ENCODE data around the gene THAP7. TPM values are rescaled to one million over a fixed set of nuclear protein-coding genes. Genes with fewer than 3 reads are reported as not detected.

The THAP7 gene
- total RNA-seq, 1 experiment from 2014 or later, result 19.3 TPM

DNA sequence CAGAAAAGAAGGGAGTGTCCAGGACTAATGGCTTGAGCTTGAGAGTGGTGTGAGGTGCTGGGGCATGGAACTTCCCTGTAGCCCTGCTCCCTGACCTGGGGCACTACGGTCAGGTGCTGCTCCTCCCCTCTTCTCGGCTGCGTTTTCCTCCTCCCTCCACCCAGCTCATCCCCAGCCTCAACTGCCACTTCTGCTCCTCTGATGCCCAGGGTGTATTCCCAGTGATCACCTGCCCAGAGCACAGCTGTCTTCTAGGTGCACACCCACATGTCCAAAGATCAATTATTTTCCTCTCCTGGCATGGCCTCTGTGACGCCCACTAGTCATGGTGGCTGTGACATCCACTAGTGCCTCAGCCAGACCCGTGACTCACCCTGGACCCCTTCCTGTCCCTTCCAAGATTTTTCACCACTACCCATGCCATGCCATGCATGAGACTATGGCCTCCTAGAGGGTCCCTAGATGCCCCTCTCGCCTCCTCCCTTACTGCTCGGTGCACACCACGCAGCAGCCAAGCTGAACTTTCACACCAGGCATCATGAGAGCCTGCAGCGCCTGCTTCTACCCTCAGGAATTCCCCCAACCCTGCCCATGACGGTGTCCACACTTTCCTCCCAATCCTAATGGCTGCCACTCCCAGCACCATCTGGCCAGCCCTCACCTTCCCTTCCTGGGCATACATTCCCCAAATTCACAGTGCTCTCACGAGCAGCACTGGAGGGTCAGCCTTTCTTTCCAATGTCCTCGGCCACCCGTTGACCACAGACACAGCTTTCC is 14.9 kb upstream of the THAP7 start:
- ChIA-PET POLR2A (no interaction called here), CTCF (interaction anchor here (0.6 to 1.1 kb wide), 3 partner anchors 47 to 88 kb away, joined by 3 to 4 read pairs (median 3); no protein-coding TSS in a partner anchor)
- Mint-ChIP-seq H3K4me1 (peaks cover 16% of the 10 kb centered on the region), H3K36me3 (no peaks in the 10 kb centered on the region), H3K27ac (no peak overlapping the region), H3K27me3 (ENCODE audit: low read depth) (peaks cover 25% of the 10 kb centered on the region), H3K4me3 (no peak overlapping the region), H3K9me3 (peaks cover 6% of the 10 kb centered on the region)
- no peak for ATAC-seq
- TF ChIP-seq ZNF317 (CRISPR knock-in tag; IDR thresholded peaks at IDR 0.05; ENCODE audit: borderline replicate concordance, low read depth), result no peak
- no peak for TF ChIP-seq ETV6 (CRISPR knock-in tag; IDR thresholded peaks at IDR 0.05)
- TF ChIP-seq, protein P1, sequence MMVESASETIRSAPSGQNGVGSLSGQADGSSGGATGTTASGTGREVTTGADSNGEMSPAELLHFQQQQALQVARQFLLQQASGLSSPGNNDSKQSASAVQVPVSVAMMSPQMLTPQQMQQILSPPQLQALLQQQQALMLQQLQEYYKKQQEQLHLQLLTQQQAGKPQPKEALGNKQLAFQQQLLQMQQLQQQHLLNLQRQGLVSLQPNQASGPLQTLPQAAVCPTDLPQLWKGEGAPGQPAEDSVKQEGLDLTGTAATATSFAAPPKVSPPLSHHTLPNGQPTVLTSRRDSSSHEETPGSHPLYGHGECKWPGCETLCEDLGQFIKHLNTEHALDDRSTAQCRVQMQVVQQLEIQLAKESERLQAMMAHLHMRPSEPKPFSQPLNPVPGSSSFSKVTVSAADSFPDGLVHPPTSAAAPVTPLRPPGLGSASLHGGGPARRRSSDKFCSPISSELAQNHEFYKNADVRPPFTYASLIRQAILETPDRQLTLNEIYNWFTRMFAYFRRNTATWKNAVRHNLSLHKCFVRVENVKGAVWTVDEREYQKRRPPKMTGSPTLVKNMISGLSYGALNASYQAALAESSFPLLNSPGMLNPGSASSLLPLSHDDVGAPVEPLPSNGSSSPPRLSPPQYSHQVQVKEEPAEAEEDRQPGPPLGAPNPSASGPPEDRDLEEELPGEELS (CRISPR knock-in tag; IDR thresholded peaks at IDR 0.05), result no peak
- TF ChIP-seq ELF4 (CRISPR knock-in tag; IDR thresholded peaks at IDR 0.05; ENCODE audit: low read depth), result no peak
- TF ChIP-seq, protein P2, sequence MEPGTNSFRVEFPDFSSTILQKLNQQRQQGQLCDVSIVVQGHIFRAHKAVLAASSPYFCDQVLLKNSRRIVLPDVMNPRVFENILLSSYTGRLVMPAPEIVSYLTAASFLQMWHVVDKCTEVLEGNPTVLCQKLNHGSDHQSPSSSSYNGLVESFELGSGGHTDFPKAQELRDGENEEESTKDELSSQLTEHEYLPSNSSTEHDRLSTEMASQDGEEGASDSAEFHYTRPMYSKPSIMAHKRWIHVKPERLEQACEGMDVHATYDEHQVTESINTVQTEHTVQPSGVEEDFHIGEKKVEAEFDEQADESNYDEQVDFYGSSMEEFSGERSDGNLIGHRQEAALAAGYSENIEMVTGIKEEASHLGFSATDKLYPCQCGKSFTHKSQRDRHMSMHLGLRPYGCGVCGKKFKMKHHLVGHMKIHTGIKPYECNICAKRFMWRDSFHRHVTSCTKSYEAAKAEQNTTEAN (CRISPR knock-in tag; IDR thresholded peaks at IDR 0.05), result no peak
- TF ChIP-seq, protein P3, sequence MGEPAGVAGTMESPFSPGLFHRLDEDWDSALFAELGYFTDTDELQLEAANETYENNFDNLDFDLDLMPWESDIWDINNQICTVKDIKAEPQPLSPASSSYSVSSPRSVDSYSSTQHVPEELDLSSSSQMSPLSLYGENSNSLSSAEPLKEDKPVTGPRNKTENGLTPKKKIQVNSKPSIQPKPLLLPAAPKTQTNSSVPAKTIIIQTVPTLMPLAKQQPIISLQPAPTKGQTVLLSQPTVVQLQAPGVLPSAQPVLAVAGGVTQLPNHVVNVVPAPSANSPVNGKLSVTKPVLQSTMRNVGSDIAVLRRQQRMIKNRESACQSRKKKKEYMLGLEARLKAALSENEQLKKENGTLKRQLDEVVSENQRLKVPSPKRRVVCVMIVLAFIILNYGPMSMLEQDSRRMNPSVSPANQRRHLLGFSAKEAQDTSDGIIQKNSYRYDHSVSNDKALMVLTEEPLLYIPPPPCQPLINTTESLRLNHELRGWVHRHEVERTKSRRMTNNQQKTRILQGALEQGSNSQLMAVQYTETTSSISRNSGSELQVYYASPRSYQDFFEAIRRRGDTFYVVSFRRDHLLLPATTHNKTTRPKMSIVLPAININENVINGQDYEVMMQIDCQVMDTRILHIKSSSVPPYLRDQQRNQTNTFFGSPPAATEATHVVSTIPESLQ (CRISPR knock-in tag; IDR thresholded peaks at IDR 0.05), result no peak
- no peak for TF ChIP-seq ZBTB21 (CRISPR knock-in tag; IDR thresholded peaks at IDR 0.05; ENCODE audit: borderline replicate concordance)
- TF ChIP-seq, protein P4, sequence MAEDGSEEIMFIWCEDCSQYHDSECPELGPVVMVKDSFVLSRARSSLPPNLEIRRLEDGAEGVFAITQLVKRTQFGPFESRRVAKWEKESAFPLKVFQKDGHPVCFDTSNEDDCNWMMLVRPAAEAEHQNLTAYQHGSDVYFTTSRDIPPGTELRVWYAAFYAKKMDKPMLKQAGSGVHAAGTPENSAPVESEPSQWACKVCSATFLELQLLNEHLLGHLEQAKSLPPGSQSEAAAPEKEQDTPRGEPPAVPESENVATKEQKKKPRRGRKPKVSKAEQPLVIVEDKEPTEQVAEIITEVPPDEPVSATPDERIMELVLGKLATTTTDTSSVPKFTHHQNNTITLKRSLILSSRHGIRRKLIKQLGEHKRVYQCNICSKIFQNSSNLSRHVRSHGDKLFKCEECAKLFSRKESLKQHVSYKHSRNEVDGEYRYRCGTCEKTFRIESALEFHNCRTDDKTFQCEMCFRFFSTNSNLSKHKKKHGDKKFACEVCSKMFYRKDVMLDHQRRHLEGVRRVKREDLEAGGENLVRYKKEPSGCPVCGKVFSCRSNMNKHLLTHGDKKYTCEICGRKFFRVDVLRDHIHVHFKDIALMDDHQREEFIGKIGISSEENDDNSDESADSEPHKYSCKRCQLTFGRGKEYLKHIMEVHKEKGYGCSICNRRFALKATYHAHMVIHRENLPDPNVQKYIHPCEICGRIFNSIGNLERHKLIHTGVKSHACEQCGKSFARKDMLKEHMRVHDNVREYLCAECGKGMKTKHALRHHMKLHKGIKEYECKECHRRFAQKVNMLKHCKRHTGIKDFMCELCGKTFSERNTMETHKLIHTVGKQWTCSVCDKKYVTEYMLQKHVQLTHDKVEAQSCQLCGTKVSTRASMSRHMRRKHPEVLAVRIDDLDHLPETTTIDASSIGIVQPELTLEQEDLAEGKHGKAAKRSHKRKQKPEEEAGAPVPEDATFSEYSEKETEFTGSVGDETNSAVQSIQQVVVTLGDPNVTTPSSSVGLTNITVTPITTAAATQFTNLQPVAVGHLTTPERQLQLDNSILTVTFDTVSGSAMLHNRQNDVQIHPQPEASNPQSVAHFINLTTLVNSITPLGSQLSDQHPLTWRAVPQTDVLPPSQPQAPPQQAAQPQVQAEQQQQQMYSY (CRISPR knock-in tag; IDR thresholded peaks at IDR 0.05), result no peak
- TF ChIP-seq ZNF121 (CRISPR knock-in tag; IDR thresholded peaks at IDR 0.05), result no peak
- no peak for TF ChIP-seq JAZF1 (CRISPR knock-in tag; IDR thresholded peaks at IDR 0.05)
- TF ChIP-seq NR1H2 (CRISPR knock-in tag; IDR thresholded peaks at IDR 0.05), result no peak
- no peak for TF ChIP-seq JUN (CRISPR knock-in tag; IDR thresholded peaks at IDR 0.05)
- no peak for DNase-seq (ENCODE audit: low spot score)

DNA sequence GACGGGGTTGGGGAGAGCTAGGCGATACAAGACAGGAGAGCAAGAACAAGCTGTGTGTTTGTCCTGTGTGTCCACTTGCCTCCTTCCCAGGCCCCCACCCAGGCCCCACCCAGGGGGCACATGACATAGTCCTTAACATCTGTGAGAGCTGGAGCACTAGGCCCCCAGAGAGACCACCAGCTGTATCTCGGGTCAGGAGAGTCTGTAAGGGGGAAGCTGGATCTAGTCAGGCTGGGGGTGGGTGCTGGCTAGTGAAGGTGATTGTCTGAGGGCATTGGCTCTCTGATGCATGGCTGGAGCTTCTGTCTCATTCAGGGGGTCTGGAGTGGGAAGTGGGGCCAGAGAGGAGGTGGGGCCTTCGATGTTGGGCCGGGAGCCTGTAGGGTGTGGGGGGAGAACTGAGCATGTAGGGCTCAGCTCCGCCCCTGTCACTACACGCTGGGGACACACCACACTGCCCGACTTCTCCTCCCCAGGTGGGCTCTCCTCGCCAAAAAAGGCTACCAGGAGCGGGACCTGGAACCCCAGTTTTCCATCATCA is 13.6 kb upstream of the THAP7 start:
- no peak for TF ChIP-seq PRRX2 (CRISPR knock-in tag; IDR thresholded peaks at IDR 0.05)
- no peak for TF ChIP-seq TCF7 (CRISPR knock-in tag; IDR thresholded peaks at IDR 0.05; ENCODE audit: low read depth)
- TF ChIP-seq SMAD4 (CRISPR knock-in tag; IDR thresholded peaks at IDR 0.05), result no peak
- TF ChIP-seq SMAD3 (CRISPR knock-in tag; IDR thresholded peaks at IDR 0.05; ENCODE audit: borderline replicate concordance), result no peak
- TF ChIP-seq, protein P1 (CRISPR knock-in tag; IDR thresholded peaks at IDR 0.05), result no peak
- no peak for TF ChIP-seq GRHL2 (CRISPR knock-in tag; IDR thresholded peaks at IDR 0.05; ENCODE audit: insufficient replicate concordance, severe bottlenecking)
- H3K27ac Mint-ChIP-seq, result no peak overlapping the region
- no peak for DNase-seq (ENCODE audit: low spot score)
- no peaks in the 10 kb centered on the region for H3K36me3 Mint-ChIP-seq
- H3K4me1 Mint-ChIP-seq, result peaks cover 23% of the 10 kb centered on the region
- POLR2A ChIA-PET, result no interaction called here
- no peak overlapping the region for H3K4me3 Mint-ChIP-seq
- H3K9me3 Mint-ChIP-seq, result peaks cover 6% of the 10 kb centered on the region
- CTCF ChIA-PET, result interaction anchor here (0.9 to 2.7 kb wide), 4 partner anchors 13 to 130 kb away, joined by 3 to 19 read pairs (median 4); partner anchors contain the start of gene THAP7
- ATAC-seq, result no peak
- peaks cover 25% of the 10 kb centered on the region for H3K27me3 Mint-ChIP-seq (ENCODE audit: low read depth)

Measured in WTC11 (cell line).